Measurements from ENCODE around the gene AP5Z1.

The AP5Z1 gene

DNA sequence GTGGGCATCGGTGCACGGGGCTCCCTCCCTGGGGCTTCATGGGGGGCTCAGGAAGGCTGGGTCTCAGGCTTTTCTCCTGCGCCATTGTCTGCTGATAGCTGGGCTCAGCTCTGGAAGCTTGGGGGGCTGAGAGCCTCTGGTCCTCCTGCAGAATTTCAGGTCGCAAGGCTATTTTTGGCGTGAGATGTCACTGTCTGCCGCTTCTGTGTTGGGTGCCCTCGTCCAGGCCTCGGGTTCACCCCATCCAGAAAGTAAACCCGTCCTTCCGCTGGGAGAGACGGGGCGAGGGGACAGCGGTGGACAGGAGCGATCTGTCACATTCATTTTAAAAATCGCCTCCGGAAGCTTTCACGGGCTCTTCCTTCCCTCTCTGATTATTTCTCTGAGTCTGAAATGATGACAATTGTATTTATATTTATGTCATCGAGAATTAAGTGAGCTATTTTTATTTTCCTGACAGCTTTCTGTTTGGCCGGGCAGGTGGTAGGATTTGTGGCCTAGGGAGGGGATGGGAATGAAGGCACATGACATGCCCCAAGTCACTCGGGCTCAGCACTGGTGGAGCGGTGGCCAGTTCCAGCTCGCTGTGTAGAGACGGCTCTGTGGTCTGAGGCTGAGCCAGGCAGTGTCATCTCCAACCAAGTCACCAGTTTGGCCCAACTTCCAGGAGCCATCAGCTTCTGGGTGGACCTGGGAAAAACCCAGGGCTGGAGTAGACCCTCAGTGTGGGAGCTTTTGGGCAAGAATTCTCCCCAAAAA is 40.7 kb upstream of the AP5Z1 start:
- no peak for ATAC-seq (ENCODE audit: insufficient read depth, low read depth)
- H3K9me3 ChIP-seq (ENCODE audit: insufficient read depth, low read length, severe bottlenecking): no peaks in the 10 kb centered on the region
- no peak overlapping the region for H2AFZ ChIP-seq (ENCODE audit: low read depth, low read length)
- TF ChIP-seq EZH2 (IDR thresholded peaks at IDR 0.05; ENCODE audit: borderline replicate concordance, low read depth, low read length, severe bottlenecking): no peak
- TF ChIP-seq, protein P1, sequence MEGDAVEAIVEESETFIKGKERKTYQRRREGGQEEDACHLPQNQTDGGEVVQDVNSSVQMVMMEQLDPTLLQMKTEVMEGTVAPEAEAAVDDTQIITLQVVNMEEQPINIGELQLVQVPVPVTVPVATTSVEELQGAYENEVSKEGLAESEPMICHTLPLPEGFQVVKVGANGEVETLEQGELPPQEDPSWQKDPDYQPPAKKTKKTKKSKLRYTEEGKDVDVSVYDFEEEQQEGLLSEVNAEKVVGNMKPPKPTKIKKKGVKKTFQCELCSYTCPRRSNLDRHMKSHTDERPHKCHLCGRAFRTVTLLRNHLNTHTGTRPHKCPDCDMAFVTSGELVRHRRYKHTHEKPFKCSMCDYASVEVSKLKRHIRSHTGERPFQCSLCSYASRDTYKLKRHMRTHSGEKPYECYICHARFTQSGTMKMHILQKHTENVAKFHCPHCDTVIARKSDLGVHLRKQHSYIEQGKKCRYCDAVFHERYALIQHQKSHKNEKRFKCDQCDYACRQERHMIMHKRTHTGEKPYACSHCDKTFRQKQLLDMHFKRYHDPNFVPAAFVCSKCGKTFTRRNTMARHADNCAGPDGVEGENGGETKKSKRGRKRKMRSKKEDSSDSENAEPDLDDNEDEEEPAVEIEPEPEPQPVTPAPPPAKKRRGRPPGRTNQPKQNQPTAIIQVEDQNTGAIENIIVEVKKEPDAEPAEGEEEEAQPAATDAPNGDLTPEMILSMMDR (IDR thresholded peaks at IDR 0.05; ENCODE audit: borderline replicate concordance, extremely low read depth, low read length, poor library complexity, severe bottlenecking): no peak
- no peak overlapping the region for H3K4me2 ChIP-seq (ENCODE audit: insufficient read depth, low read length)
- DNase-seq: no peak
- peaks cover 91% of the 10 kb centered on the region for H3K79me2 ChIP-seq (ENCODE audit: insufficient read depth, low read length)
- peaks cover 31% of the 10 kb centered on the region for H3K36me3 ChIP-seq (ENCODE audit: insufficient read depth, low read length)
- H3K27ac ChIP-seq (ENCODE audit: low read length): peak overlapping the region; percentile 51
- no peak overlapping the region for H3K4me3 ChIP-seq (ENCODE audit: low read depth in 1 of 2, low read length in 2 of 2)
- H3K9ac ChIP-seq (ENCODE audit: low read depth, low read length): no peak overlapping the region
- H3K27me3 ChIP-seq (ENCODE audit: insufficient read depth, low read length, poor library complexity): no peaks in the 10 kb centered on the region
- peaks cover 82% of the 10 kb centered on the region for H4K20me1 ChIP-seq (ENCODE audit: insufficient read depth, low read length)
- H3K4me1 ChIP-seq (ENCODE audit: insufficient read depth, low read length): peaks cover 49% of the 10 kb centered on the region

DNA sequence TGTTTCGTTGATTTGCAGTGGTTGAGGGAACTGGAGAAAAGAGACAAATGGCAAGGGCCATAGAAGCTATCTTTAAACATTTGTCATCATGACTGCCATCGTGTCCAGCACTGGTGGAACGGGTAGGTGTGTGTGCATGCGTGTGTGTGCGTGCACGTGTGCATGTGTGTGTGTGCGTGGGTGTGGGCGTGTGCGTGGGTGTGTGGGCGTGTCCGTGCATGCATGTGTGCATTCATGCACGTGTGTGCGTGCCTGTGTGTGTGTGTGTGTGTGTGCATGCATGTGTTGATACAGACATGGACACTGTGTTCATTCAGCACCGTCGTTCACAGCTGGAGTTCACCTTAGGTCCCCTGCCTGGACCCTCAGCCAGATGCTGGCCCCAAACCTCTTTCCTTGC is 38.1 kb upstream of the AP5Z1 start:
- H3K4me2 ChIP-seq (ENCODE audit: insufficient read depth, low read length): no peak overlapping the region
- DNase-seq: no peak
- no peaks in the 10 kb centered on the region for H3K9me3 ChIP-seq (ENCODE audit: insufficient read depth, low read length, severe bottlenecking)
- H2AFZ ChIP-seq (ENCODE audit: low read depth, low read length): no peak overlapping the region
- TF ChIP-seq, protein P1 (IDR thresholded peaks at IDR 0.05; ENCODE audit: borderline replicate concordance, extremely low read depth, low read length, poor library complexity, severe bottlenecking): no peak
- TF ChIP-seq EZH2 (IDR thresholded peaks at IDR 0.05; ENCODE audit: borderline replicate concordance, low read depth, low read length, severe bottlenecking): no peak
- no peak overlapping the region for H3K27ac ChIP-seq (ENCODE audit: low read length)
- H3K27me3 ChIP-seq (ENCODE audit: insufficient read depth, low read length, poor library complexity): no peaks in the 10 kb centered on the region
- H3K9ac ChIP-seq (ENCODE audit: low read depth, low read length): no peak overlapping the region
- ATAC-seq (ENCODE audit: insufficient read depth, low read depth): no peak
- H3K4me3 ChIP-seq (ENCODE audit: low read depth in 1 of 2, low read length in 2 of 2): no peak overlapping the region
- H3K36me3 ChIP-seq (ENCODE audit: insufficient read depth, low read length): peaks cover 44% of the 10 kb centered on the region
- peaks cover 83% of the 10 kb centered on the region for H3K79me2 ChIP-seq (ENCODE audit: insufficient read depth, low read length)
- peaks cover 74% of the 10 kb centered on the region for H4K20me1 ChIP-seq (ENCODE audit: insufficient read depth, low read length)
- peaks cover 42% of the 10 kb centered on the region for H3K4me1 ChIP-seq (ENCODE audit: insufficient read depth, low read length)

DNA sequence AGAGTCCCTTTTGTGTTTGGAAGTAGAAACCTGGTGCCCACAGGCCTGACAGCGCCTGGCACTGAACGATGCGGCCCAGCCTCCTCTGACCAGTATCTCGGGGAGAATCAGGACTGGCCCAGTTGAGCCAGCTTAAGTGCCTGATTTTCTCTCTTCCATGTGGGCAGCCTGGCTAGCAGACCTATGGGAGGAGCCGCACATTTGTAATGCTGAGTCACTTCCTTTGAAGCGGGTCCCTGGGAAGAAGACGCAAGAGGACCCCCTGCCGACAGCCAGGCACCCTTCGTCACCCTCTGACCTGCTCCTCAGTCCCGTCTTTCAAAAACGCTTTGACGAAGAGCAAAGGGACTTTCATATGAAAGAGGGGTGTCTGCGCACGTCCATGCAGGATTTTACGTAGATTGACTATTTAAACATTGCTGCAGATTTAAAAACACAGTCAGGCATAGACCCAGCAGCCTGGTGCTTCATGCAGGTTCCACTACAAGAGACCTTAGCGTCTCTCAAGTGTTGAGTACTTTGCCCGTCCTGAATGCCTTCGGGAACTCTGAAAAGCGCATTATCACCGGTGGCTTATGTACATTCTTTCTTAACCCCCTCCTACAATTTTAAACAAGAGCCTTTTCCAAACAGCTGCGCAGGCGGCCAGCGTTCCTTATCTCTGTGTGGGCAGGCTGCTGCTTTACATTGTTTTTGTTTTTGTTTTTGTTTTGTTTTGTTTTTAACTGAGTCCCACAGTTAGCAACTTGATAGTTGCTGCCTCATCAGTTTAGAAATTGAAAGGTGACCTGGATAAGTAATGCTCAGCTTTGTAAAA is 36.5 kb upstream of the AP5Z1 start:
- TF ChIP-seq EZH2 (IDR thresholded peaks at IDR 0.05; ENCODE audit: borderline replicate concordance, low read depth, low read length, severe bottlenecking): no peak
- TF ChIP-seq, protein P1 (IDR thresholded peaks at IDR 0.05; ENCODE audit: borderline replicate concordance, extremely low read depth, low read length, poor library complexity, severe bottlenecking): no peak
- H3K79me2 ChIP-seq (ENCODE audit: insufficient read depth, low read length): peaks cover 80% of the 10 kb centered on the region
- H3K4me2 ChIP-seq (ENCODE audit: insufficient read depth, low read length): no peak overlapping the region
- peak overlapping the region; percentile 56 for H3K27ac ChIP-seq (ENCODE audit: low read length)
- H3K4me1 ChIP-seq (ENCODE audit: insufficient read depth, low read length): peaks cover 42% of the 10 kb centered on the region
- H2AFZ ChIP-seq (ENCODE audit: low read depth, low read length): no peak overlapping the region
- H3K4me3 ChIP-seq (ENCODE audit: low read depth in 1 of 2, low read length in 2 of 2): no peak overlapping the region
- no peak overlapping the region for H3K9ac ChIP-seq (ENCODE audit: low read depth, low read length)
- no peak for ATAC-seq (ENCODE audit: insufficient read depth, low read depth)
- H3K36me3 ChIP-seq (ENCODE audit: insufficient read depth, low read length): peaks cover 57% of the 10 kb centered on the region
- no peaks in the 10 kb centered on the region for H3K27me3 ChIP-seq (ENCODE audit: insufficient read depth, low read length, poor library complexity)
- H4K20me1 ChIP-seq (ENCODE audit: insufficient read depth, low read length): peaks cover 64% of the 10 kb centered on the region
- DNase-seq: peak; percentile 36
- H3K9me3 ChIP-seq (ENCODE audit: insufficient read depth, low read length, severe bottlenecking): no peaks in the 10 kb centered on the region

All from DND-41 (cell line).